NCI-H1105 treated with DMSO at 0.1 percent for 48 hours (cell line): Measurements from ENCODE around the gene ANGPTL4.
"Not testable (repeated sequence)": the region's sequence is repeated elsewhere in the genome, so short reads cannot be mapped to it uniquely, and the experiment has no call there.

Source experiments
- DNase-seq: peaks from one replicate; lab custom pipeline; 2025; lab: John Stamatoyannopoulos, UW

Gene ANGPTL4

GRCh38 chr19:8361921-8362793, 1.8 kb upstream of the ANGPTL4 start:
- DNase-seq: peak; percentile 76

- DNase-seq: no peak
Measured at GRCh38 chr19:8366121-8366581, 2.2 kb downstream of the ANGPTL4 start.

DNA sequence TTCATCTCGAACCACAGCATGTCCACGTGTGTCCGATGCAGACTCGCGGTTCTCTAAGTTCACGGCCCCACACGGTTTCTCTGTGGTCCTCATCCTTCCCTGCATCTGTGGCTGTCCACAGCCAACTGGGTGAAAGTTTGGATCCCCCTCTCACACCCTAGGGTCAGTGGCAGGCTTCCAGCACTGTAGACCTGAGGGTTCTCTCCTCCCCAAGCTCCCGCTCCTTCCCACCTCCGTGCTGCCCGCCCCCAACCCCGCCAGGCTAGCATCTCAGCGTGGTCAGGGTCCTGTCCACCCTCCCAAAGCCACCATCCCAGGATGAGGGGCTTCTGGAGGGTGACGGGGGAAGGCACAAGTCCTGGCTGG, 3.0 kb downstream of the ANGPTL4 start:
- DNase-seq: no peak

DNA sequence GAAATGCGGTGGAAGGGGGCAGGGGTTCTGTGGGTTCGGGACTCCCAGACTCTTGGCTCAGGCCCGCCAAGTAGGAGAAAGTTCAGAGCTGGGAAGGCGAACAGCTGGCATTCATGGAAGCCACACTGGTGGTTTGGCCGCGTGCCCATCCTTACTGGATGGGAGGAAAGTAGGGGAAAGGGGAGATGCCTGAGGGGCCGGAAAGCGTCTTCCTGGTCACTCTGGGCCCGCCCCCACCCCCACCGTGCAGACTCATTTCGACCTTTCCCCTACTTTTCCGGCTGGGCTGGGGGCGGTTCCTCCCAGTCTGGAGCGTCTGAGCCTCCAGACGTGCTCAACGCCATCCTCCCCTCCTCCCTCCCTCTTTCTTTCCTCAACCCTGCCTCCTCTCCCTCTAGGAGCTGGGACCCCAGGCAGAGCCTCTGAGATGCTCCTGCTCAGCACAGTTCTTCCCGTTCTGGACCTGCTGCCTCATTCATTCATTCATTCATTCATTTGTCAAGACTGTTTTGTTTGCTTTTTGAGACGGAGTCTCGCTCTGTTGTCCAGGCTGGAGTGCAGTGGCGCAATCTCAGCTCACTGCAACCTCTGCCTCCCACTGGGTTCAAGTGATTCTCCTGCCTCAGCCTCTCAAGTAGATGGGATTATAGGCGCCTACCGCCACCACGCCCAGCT, 3.5 kb downstream of the ANGPTL4 start:
- DNase-seq: peak; percentile 66

DNA sequence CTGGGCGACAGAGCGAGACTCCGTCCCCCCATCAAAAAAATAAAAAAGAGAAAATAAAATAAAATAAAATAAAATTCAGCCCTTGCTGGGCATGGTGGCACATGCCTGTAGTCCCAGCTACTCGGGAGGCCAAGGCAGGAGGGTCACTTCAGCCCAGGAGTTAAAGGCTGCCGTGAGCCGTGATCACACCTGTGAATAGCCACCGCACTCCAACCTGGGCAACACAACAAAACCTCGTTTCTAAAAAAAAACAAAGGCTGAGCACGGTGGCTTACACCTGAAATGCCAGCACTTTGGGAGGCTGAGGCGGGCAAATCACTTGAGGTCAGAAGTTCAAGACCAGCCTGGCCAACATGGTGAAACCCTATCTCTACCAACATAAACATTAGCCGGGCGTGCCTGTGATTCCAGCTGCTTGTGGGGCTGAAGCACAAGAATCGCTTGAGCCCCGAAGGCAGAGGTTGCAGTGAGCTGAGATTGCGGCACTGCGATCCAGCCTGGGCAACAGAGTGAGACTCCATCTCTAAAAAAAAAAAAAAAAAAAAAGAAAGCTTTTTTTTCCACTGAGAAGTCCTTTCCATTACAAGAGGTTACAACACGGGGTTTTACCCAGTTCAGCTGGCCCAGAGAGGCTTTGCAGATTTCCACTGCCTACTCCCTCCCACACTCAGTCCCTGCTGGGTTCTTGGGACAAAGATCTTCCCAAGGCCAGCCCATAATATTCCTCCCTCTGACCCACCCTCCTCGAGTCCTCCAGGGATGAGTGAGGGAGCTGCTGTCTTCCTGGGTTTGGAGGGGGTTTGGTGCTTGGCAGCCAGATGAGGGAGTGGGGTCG, 6.4 kb downstream of the ANGPTL4 start:
- no peak for DNase-seq

GRCh38 chr19:8371011-8371804, 7.3 kb downstream of the ANGPTL4 start:
- no peak for DNase-seq

DNA sequence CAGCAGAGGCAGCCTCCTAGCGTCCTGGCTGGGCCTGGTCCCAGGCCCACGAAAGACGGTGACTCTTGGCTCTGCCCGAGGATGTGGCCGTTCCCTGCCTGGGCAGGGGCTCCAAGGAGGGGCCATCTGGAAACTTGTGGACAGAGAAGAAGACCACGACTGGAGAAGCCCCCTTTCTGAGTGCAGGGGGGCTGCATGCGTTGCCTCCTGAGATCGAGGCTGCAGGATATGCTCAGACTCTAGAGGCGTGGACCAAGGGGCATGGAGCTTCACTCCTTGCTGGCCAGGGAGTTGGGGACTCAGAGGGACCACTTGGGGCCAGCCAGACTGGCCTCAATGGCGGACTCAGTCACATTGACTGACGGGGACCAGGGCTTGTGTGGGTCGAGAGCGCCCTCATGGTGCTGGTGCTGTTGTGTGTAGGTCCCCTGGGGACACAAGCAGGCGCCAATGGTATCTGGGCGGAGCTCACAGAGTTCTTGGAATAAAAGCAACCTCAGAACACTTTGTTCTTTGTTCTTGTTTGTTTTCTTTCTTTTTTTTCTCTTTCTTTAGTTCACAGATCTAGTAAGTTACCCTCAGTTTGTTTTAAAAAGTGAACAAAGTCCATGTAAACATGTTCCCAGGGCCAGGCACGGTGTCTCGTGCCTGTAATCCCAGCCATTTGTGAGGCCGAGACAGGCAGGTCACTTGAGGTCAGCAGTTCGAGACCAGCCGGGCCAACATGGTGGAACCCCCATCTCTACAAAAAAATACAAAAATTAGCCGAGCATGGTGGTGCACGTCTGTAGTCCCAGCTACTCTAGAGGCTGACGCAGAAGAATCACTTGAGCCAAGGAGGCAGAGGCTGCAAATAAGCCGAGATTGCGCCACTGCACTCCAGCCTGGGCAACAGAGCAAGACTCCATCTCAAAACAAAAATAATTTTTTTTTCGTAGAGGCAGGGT, 10.2 kb downstream of the ANGPTL4 start:
- DNase-seq: no peak

- DNase-seq: not testable (repeated sequence)
Measured at GRCh38 chr19:8375766-8376165, 11.8 kb downstream of the ANGPTL4 start.

GRCh38 chr19:8376373-8376974, 12.5 kb downstream of the ANGPTL4 start:
- DNase-seq: not testable (repeated sequence)

DNA sequence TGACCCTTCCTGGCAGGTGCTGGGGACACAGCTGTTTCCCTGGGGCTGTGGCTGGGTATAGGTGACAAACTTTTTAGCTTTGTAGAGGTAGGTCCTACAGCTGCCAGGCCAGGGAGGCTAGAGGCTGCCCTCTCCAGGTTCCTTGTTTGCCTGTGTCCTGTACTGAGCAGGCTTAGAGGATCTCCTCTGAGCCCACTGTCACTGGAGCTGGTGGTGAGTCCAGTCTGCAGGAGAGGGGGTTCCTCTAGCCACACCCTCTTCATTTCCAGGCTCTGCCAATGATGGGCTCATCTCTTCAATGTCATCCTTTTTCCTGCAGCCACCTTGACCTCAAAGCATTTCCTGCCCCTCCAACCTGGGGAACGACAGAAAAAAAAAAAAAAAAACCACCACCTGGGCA, 13.6 kb downstream of the ANGPTL4 start:
- no peak for DNase-seq

GRCh38 chr19:8379156-8379891, 15.4 kb downstream of the ANGPTL4 start:
- not testable (repeated sequence) for DNase-seq

- DNase-seq: not testable (repeated sequence)
Measured at GRCh38 chr19:8384569-8384968, 20.6 kb downstream of the ANGPTL4 start.

GRCh38 chr19:8385103-8385502, 21.1 kb downstream of the ANGPTL4 start:
- not testable (repeated sequence) for DNase-seq

DNA sequence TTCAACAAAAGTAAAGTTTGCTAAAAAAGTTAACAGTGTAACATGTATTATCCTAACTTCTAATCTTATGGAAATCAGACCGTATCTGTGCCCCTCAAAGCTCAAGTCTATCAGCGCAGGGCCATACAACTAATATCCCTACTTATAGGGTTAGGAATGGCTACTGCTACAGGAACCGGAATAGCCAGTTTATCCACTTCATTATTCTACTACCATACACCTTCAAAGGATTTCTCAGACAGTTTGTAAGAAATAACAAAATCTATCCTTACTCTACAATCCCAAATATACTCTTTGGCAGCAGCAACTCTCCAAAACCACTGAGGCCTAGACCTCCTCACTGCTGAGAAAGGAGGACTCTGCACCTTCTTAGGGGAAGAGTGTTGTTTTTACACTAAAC, 21.6 kb downstream of the ANGPTL4 start:
- not testable (repeated sequence) for DNase-seq

- DNase-seq: not testable (repeated sequence)
Measured at GRCh38 chr19:8386419-8386818, 22.5 kb downstream of the ANGPTL4 start.

GRCh38 chr19:8386990-8387389, 23.0 kb downstream of the ANGPTL4 start:
- no peak for DNase-seq

- DNase-seq: no peak
Measured at GRCh38 chr19:8387688-8388611, 24.0 kb downstream of the ANGPTL4 start.

- no peak for DNase-seq
Measured at GRCh38 chr19:8388612-8388958, 24.6 kb downstream of the ANGPTL4 start.
